ENCODE results near the gene PPM1L.

Gene PPM1L

DNA sequence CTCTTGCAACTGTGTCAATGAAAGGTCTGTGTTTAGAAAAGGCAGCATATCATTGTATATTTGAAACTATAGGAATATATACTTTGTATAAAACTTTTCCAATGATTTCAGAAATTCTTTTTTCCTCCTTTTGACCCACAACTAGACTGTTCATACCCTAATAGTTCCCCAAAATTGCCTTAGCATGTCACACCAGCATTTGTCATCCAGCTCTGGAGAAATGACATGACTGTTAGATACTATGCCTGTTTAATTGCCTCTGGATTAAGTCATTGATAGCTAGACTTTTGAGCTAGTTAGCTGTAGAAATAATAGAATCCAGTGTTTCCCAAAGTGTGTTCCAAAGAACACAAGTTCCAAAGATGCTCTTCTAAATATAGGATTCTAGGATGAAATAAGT lies 316.7 kb downstream of the PPM1L start:
- TF ChIP-seq ZFP30 (CRISPR knock-in tag; IDR thresholded peaks at IDR 0.05): no peak
- no peak for TF ChIP-seq PPARA (CRISPR knock-in tag; IDR thresholded peaks at IDR 0.05; ENCODE audit: borderline replicate concordance)
- no peak for TF ChIP-seq PATZ1 (CRISPR knock-in tag; IDR thresholded peaks at IDR 0.05; ENCODE audit: borderline replicate concordance)
- no peak for TF ChIP-seq SNAI2 (CRISPR knock-in tag; IDR thresholded peaks at IDR 0.05)
- no peak for TF ChIP-seq CSDC2 (CRISPR knock-in tag; IDR thresholded peaks at IDR 0.05)
- no peak for TF ChIP-seq ESRRG (CRISPR knock-in tag; IDR thresholded peaks at IDR 0.05)
- TF ChIP-seq ZNF70 (CRISPR knock-in tag; IDR thresholded peaks at IDR 0.05): no peak
- TF ChIP-seq ZNF565 (CRISPR knock-in tag; conservative IDR thresholded peaks at IDR 0.05; ENCODE audit: low read depth): no peak
- no peak for TF ChIP-seq OSR1 (CRISPR knock-in tag; IDR thresholded peaks at IDR 0.05)
- TF ChIP-seq, protein P1, sequence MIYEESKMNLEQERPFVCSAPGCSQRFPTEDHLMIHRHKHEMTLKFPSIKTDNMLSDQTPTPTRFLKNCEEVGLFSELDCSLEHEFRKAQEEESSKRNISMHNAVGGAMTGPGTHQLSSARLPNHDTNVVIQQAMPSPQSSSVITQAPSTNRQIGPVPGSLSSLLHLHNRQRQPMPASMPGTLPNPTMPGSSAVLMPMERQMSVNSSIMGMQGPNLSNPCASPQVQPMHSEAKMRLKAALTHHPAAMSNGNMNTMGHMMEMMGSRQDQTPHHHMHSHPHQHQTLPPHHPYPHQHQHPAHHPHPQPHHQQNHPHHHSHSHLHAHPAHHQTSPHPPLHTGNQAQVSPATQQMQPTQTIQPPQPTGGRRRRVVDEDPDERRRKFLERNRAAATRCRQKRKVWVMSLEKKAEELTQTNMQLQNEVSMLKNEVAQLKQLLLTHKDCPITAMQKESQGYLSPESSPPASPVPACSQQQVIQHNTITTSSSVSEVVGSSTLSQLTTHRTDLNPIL (CRISPR knock-in tag; IDR thresholded peaks at IDR 0.05; ENCODE audit: low read depth): no peak
- TF ChIP-seq TCF4 (CRISPR knock-in tag; IDR thresholded peaks at IDR 0.05; ENCODE audit: borderline replicate concordance): no peak
- no peak for TF ChIP-seq TOX (CRISPR knock-in tag; IDR thresholded peaks at IDR 0.05; ENCODE audit: borderline replicate concordance)
- no peak for TF ChIP-seq ISL1 (CRISPR knock-in tag; IDR thresholded peaks at IDR 0.05)
- no peak for TF ChIP-seq GLIS3 (CRISPR knock-in tag; IDR thresholded peaks at IDR 0.05)
- TF ChIP-seq, protein P2, sequence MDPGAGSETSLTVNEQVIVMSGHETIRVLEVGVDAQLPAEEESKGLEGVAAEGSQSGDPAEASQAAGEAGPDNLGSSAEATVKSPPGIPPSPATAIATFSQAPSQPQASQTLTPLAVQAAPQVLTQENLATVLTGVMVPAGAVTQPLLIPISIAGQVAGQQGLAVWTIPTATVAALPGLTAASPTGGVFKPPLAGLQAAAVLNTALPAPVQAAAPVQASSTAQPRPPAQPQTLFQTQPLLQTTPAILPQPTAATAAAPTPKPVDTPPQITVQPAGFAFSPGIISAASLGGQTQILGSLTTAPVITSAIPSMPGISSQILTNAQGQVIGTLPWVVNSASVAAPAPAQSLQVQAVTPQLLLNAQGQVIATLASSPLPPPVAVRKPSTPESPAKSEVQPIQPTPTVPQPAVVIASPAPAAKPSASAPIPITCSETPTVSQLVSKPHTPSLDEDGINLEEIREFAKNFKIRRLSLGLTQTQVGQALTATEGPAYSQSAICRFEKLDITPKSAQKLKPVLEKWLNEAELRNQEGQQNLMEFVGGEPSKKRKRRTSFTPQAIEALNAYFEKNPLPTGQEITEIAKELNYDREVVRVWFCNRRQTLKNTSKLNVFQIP (CRISPR knock-in tag; IDR thresholded peaks at IDR 0.05; ENCODE audit: borderline replicate concordance, low read depth): no peak
- TF ChIP-seq, protein P3, sequence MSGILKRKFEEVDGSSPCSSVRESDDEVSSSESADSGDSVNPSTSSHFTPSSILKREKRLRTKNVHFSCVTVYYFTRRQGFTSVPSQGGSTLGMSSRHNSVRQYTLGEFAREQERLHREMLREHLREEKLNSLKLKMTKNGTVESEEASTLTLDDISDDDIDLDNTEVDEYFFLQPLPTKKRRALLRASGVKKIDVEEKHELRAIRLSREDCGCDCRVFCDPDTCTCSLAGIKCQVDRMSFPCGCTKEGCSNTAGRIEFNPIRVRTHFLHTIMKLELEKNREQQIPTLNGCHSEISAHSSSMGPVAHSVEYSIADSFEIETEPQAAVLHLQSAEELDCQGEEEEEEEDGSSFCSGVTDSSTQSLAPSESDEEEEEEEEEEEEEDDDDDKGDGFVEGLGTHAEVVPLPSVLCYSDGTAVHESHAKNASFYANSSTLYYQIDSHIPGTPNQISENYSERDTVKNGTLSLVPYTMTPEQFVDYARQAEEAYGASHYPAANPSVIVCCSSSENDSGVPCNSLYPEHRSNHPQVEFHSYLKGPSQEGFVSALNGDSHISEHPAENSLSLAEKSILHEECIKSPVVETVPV (CRISPR knock-in tag; IDR thresholded peaks at IDR 0.05): no peak
- no peak for ATAC-seq

- ATAC-seq: no peak
- TF ChIP-seq ZNF70 (CRISPR knock-in tag; IDR thresholded peaks at IDR 0.05) (no peak), ISL1 (CRISPR knock-in tag; IDR thresholded peaks at IDR 0.05) (no peak), SNAI2 (CRISPR knock-in tag; IDR thresholded peaks at IDR 0.05) (no peak), ESRRG (CRISPR knock-in tag; IDR thresholded peaks at IDR 0.05) (no peak), ZNF8 (CRISPR knock-in tag; IDR thresholded peaks at IDR 0.05) (no peak), TOX (CRISPR knock-in tag; IDR thresholded peaks at IDR 0.05; ENCODE audit: borderline replicate concordance) (no peak), ZC3H10 (CRISPR knock-in tag; IDR thresholded peaks at IDR 0.05) (no peak)
These were observed 317.1 kb downstream of the PPM1L start for GRCh38 chr3:161073181-161073580.

GRCh38 chr3:161081633-161082032 lies 325.6 kb downstream of the PPM1L start:
- TF ChIP-seq ISL1 (CRISPR knock-in tag; IDR thresholded peaks at IDR 0.05) (no peak), BACH2 (CRISPR knock-in tag; IDR thresholded peaks at IDR 0.05; ENCODE audit: borderline replicate concordance) (no peak), GLIS3 (CRISPR knock-in tag; IDR thresholded peaks at IDR 0.05) (no peak), ZNF8 (CRISPR knock-in tag; IDR thresholded peaks at IDR 0.05) (no peak), SNAI2 (CRISPR knock-in tag; IDR thresholded peaks at IDR 0.05) (no peak), PPARA (CRISPR knock-in tag; IDR thresholded peaks at IDR 0.05; ENCODE audit: borderline replicate concordance) (no peak), OSR1 (CRISPR knock-in tag; IDR thresholded peaks at IDR 0.05) (no peak), TSHZ2 (CRISPR knock-in tag; IDR thresholded peaks at IDR 0.05) (no peak), ZFP3 (CRISPR knock-in tag; IDR thresholded peaks at IDR 0.05) (no peak), TOX (CRISPR knock-in tag; IDR thresholded peaks at IDR 0.05; ENCODE audit: borderline replicate concordance) (no peak), CSDC2 (CRISPR knock-in tag; IDR thresholded peaks at IDR 0.05) (no peak), ARNTL (CRISPR knock-in tag; IDR thresholded peaks at IDR 0.05; ENCODE audit: borderline replicate concordance, low read depth) (no peak), ZFP30 (CRISPR knock-in tag; IDR thresholded peaks at IDR 0.05) (no peak)
- TF ChIP-seq, protein P1 (CRISPR knock-in tag; IDR thresholded peaks at IDR 0.05; ENCODE audit: low read depth): no peak
- TF ChIP-seq, protein P2 (CRISPR knock-in tag; IDR thresholded peaks at IDR 0.05; ENCODE audit: borderline replicate concordance, low read depth): no peak
- ATAC-seq: no peak

All from SK-N-SH treated with all-trans-retinoic acid at 6 μM for 48 hours (cell line).